Skin of body (tissue), 3 donors: ENCODE measurements around the gene ANK3. TPM values are rescaled to one million over a fixed set of nuclear protein-coding genes. Genes with fewer than 3 reads are reported as not detected.
A peak's percentile ranks its signal among the peaks of the same experiment; 100 is the strongest.

Source experiments
- DNase-seq: peaks from one replicate; lab custom pipeline; 2025; lab: John Stamatoyannopoulos, UW
- small RNA-seq: library from RNA; depleted of rRNA; stranded (forward); fragments of <200 nt; gene quantifications from one replicate; pipeline ENCODE3, GENCODE V24; 2014; ENCODE audit warnings: low replicate concordance
- total RNA-seq: library from RNA; depleted of rRNA; stranded (reverse); fragments of >200 nt; gene quantifications from one replicate; pipeline ENCODE4 v1.2.3, GENCODE V29; 2014

The ANK3 gene
- total RNA-seq, 1 donor from 2014 or later, result 78.0 TPM

DNA sequence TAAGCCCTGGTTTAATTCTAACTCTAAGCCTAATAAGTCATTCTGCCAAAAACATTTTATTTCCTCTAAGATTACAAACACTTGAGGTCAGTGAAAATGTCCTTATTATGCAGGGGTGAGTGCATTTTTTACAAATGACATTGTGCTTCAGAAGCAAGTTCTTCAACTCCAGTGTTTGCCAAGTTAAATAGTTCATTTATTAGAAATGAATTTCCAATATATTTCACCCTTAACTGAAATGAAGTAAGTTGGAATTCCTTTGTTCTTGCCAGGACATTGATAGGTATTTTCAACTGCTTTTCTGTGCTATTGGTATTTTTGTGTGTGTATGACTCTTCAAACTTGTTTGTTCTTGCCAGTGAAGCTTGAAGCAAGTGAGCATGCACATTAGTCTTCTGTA lies 393.8 kb downstream of the ANK3 start:
- DNase-seq, result peak; percentile 51

DNA sequence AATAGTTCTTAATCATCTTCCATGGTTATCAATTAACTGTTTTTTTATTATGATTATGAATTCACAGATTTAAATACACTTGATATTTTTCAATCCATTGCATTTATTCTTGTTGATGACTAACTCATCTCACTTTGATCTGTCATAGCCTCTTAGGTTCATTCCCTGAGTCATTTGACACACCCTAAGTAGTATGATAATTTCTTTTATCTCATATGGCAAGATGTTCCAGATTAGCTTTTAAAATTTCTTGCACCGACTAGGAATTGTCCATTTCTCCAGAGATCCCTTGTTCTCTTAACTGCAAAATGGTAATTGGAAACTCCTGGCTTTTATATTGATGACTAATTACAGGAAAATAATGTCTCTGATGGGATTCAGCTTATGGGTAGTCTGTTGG lies 395.7 kb downstream of the ANK3 start:
- no peak for DNase-seq

DNA sequence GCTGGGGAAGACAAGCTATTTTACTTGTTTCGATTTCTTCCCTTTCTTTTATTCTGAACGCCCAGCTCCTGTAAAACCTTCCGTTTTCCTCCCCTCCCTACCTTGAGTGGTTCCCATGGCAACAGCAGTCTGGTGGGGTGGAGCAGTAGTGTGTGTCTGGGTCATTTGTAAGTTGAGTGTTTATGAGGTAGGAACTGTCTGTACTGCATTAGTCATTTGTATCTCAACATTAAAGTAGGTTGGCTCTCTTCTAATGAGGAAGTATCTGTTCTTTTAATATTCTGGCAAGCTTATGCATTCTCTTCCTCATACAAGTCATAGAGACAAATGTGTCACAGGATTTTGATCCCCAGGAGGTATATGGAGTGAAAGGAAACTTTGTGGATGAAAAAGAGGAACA lies 398.0 kb downstream of the ANK3 start:
- DNase-seq, result no peak

DNA sequence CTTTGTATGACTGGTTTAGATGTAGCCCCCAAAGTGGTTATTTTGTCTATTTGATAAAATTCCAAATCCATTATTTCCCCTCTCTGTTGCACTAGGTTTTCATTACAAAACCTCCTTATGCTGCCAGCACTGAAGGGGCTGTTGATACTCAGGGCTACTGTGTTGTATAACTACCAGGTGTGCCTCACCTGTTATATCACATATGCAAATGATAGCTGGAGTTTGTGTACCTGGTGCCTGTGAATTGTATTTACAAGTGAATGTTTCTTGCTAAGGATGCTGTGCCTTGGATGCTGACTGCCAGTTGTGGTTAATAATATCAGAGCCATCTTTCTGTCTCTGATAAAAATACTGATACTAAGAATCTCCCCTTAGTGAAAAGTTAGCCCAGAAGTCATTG lies 398.6 kb downstream of the ANK3 start:
- DNase-seq, result no peak

DNA sequence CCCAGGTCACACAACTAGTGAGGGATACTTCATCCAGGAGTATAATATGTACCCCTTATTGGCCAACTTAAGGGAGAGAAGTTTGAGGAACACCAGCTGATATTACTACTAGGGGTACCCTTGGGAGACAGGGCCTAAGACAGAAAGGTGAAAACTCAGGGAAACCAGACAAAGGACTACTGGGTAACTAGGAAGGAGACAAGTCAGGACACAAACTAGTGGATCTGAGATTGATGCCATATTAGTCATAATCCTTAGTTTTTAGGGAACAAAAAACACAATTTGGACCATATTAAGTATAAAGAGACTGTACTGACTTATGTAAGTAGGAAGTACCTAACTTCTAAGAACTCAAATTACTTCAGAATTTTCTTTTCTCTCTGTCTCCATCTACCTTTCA lies 404.0 kb downstream of the ANK3 start:
- DNase-seq, result no peak

DNA sequence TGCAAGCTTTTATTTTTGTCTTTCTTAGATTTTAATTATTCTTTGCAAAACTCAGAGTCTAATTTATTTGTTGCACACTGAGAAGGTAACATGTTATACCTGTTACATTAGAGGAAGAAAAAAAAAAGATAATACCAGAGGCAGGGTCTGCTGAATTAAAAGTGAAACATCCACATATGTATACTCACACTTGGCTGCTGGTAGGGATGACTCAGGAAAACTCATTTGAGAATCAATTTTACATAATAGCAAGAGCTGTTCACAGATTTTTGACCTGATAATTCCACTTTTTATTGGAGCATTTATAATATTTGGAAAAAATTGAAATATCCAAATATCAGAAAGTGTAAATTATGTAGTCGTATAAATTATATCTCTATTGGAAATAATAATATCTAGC lies 405.3 kb downstream of the ANK3 start:
- no peak for DNase-seq

DNA sequence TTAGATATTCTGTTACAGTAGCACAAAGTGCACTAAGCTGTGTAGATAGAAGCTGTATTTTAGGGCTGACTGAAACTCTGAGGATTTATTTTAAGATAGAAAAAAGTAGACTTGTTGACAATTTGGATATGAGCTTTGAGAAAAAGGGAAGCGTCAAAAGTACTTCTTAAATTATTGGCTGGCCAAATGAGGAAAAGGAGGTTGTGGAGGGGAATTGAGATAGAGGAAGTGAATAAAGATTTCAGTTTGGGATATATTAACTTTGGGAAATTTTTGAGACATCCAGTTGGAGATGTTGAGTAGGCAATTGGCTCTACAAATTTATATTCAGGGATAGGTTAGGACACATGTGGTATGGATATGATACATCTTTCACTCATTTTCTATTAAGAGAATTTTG lies 409.3 kb downstream of the ANK3 start:
- no peak for DNase-seq

DNA sequence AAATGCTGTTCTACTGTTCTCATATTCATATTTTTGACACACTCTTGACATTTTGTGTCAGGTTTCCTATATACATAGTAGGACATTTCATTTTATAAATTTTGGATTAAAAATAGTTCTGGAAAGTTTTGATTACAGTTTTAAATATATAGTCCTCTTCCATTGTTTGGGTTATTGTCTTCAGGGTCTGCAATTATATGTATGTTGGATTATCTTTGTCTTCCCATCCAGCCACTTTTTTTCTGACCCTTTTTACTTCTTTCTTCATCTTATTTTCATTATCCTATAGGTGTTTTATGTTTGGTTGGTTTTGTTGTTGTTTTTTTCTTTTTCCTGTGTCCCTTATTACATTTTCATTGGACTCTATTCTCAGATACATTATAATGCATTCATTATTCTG lies 412.2 kb downstream of the ANK3 start:
- DNase-seq, result no peak

DNA sequence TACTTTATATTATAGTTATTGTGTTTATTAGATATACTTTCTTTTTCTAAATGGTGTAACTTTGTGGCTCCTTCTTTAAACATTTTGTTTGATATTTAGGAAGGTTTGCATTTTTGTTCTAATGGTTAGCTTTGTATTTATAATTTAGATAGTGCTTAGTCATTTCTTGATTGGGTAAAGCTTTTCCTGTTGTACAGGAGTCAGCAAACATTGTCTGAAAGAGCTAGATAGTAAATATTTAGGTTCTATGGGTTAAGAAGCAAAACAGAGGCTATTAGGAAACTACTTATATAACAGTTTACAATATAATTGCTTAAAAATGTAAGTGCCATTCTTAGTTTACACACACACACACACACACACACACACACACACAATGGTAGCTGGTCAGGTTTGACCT lies 412.8 kb downstream of the ANK3 start:
- DNase-seq, result no peak

Small RNAs within 50 kb of the gene (small RNA-seq; reads per million reads assigned to genes)
- gene RF00019, result not detected
